8988T (cell line): ENCODE measurements around the gene TSHZ2.
"Not testable (repeated sequence)": the region's sequence is repeated elsewhere in the genome, so short reads cannot be mapped to it uniquely, and the experiment has no call there.

Experiments
- DNase-seq: peaks from one replicate; pipeline ENCODE4 v3.0.0; 2011

TSHZ2 gene

DNA sequence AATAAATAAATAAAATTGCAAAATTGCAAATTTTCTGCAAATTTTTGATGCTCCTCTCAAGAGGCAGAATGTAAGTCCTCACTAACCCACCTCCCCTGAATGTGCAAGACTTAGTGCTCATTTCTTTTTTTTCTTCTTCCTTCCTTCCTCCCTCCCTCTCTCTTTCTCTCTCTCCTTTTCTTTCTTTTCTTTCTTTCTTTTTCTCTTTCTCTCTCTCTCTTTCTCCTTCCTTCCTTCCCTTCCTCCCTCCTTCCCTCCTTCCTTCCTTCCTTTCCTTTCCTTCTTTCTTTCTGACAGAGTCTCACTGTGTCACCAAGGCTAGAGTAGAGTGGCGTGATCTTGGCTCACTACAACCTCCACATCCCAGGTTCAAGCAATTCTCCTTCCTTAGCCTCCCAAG lies 561.3 kb downstream of the TSHZ2 start:
- DNase-seq, result no peak

DNA sequence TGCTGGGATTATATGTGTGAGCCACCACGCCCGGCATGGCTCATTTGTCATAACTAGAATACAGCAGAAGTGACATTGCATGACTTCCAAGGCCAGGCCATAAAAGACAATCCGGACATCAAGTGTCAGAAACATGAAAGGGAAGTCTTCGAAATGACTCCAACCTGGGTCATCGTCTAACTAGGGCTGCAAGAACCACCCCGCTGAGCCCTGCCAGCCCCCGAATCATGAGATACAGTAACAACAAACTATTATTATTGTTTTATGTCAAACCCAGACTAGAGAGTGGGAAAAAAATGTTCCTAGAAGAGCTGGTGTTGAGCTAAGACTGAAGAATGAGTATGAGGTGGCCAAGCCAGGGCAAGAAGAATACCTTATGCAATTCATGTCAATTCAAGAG lies 561.9 kb downstream of the TSHZ2 start:
- DNase-seq, result no peak

DNA sequence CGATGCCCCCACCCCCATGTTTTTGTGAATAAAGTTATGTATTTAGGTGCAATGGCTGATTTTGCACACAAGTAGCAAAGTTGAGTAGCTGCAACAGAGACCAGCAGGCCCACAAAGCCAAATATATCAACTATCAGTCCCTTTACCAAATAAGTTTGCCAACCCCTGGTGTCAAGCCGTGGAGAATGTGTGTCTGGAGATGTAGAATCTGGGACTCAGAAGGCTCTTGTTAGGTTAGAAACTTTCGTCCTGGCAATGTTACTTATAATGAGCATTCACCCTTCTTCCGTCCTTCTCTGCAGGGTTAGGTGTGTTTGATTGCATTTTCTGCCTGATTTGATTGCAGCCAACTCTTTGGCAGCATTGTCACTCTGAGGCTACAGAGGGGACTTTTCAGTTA lies 563.7 kb downstream of the TSHZ2 start:
- no peak for DNase-seq

DNA sequence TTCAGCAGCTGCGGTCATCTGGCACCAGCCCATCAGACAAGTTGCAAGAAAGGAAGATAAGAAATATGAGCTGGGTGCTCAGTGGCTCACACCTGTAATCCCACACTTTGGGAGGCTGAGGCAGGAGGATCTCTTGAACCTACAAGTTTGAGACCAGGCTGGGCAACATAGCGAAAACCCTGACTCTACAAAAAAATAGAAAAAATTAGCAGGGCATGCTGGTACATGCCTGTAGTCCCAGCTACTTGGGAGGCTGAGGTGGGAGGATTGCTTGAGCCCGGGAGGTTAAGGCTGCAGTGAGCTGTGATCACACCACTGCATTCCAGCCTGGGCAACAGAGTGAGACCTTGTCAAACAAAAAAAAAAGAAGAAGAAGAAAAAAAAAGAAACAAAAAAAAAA lies 564.2 kb downstream of the TSHZ2 start:
- not testable (repeated sequence) for DNase-seq

DNA sequence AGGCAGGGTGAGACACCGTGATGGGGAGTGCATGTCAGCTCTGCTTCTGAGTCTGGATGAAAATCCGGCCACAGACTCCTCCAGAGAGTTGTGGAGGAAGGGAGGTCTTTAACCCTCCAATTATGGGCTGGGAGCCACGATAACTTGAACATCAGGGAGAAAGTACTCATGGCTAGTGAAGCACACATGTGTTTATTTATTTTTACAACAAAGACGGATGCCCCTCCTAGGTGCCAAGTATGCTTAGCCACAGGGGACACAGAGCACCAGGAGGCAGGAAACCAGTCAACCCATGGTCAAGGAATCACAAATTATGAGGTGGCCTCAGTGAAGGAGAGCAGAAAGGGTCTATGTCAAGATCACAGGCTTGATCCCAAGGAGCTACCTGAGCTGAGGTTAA lies 567.4 kb downstream of the TSHZ2 start:
- DNase-seq, result no peak
